ENCODE data around the gene GPD2.

- no peak for TF ChIP-seq GATA3 (IDR thresholded peaks at IDR 0.05; ENCODE audit: low read depth, low read length)
- no peak for TF ChIP-seq GATA2 (IDR thresholded peaks at IDR 0.05; ENCODE audit: low read depth, low read length)
Observed at GRCh38 chr2:156574112-156574511, 137.9 kb downstream of the GPD2 start.

Data from SH-SY5Y (cell line).